HepG2 (cell line): ENCODE data around the gene RUNX3. TPM values are rescaled to one million over a fixed set of nuclear protein-coding genes. Genes with fewer than 3 reads are reported as not detected.

Experiments
- ARID4A ChIP-seq: sonication (generic); formaldehyde crosslinking; IDR thresholded peaks from 2 replicates; pipeline ENCODE4 v1.5.0; 2020; ENCODE audit warnings: mild to moderate bottlenecking, missing genetic modification reagents, borderline replicate concordance
- ETV5 ChIP-seq: IDR thresholded peaks from 2 replicates; pipeline ENCODE4 v1.6.1; 2018; ENCODE audit warnings: missing biosample characterization, missing genetic modification reagents, inconsistent platforms, borderline replicate concordance
- FOSL2 ChIP-seq: sonication (generic); formaldehyde crosslinking; IDR thresholded peaks from 2 replicates; pipeline ENCODE4 v1.4.0; 2020; ENCODE audit warnings: missing genetic modification reagents
- GRHL1 ChIP-seq: sonication (generic); formaldehyde crosslinking; conservative IDR thresholded peaks from 2 replicates; pipeline ENCODE4 v1.8.0; 2022; ENCODE audit warnings: missing genetic modification reagents
- HDAC1 ChIP-seq: sonication (generic); formaldehyde crosslinking; IDR thresholded peaks from 2 replicates; pipeline ENCODE4 v1.5.1; 2020; ENCODE audit warnings: mild to moderate bottlenecking, missing genetic modification reagents
- HDAC2 ChIP-seq: sonication (generic); formaldehyde crosslinking; IDR thresholded peaks from 2 replicates; pipeline ENCODE4 v1.4.0; 2020; ENCODE audit warnings: missing genetic modification reagents
- ISL2 ChIP-seq: sonication (generic); formaldehyde crosslinking; IDR thresholded peaks from 2 replicates; pipeline ENCODE4 v1.5.0; 2020; ENCODE audit warnings: missing genetic modification reagents
- KLF15 ChIP-seq: sonication (generic); formaldehyde crosslinking; IDR thresholded peaks from 2 replicates; pipeline ENCODE4 v1.8.1; 2023; ENCODE audit warnings: borderline replicate concordance, mild to moderate bottlenecking, inconsistent platforms, missing genetic modification reagents, mixed read lengths
- NRL ChIP-seq: sonication (generic); formaldehyde crosslinking; IDR thresholded peaks from 2 replicates; pipeline ENCODE4 v1.5.0; 2020; ENCODE audit warnings: missing genetic modification reagents, mild to moderate bottlenecking, moderate library complexity, borderline replicate concordance
- PAF1 ChIP-seq: IDR thresholded peaks from 2 replicates; pipeline ENCODE4 v1.6.1; 2016; ENCODE audit warnings: missing genetic modification reagents, missing compliant biosample characterization
- POGK ChIP-seq: sonication (generic); formaldehyde crosslinking; conservative IDR thresholded peaks from 2 replicates; pipeline ENCODE4 v1.8.0; 2022; ENCODE audit warnings: mild to moderate bottlenecking, moderate library complexity, missing genetic modification reagents
- THRA ChIP-seq: sonication (generic); formaldehyde crosslinking; IDR thresholded peaks from 2 replicates; pipeline ENCODE4 v1.4.0; 2020; ENCODE audit warnings: missing genetic modification reagents, borderline replicate concordance
- polyA plus RNA-seq, 8 experiments: library from polyadenylated mRNA; depleted of rRNA in 3 of 8; stranded (reverse) in 7 of 8; unstranded in 1 of 8; fragments of >200 nt; fragmentation: Illumina TruSeq in 4 of 8; extraction: Trizol in 4 of 8; gene quantifications; 2 replicates each; pipeline versions ENCODE4 v1.2.1 to v1.2.3, GENCODE V29; 2011 to 2016; ENCODE audit warnings: low read depth in 4 of 8, missing spikeins in 1 of 8, mixed read lengths in 1 of 8; ENCODE audit not compliant: insufficient read depth in 1 of 8
- total RNA-seq, 5 experiments: library from RNA; depleted of rRNA; stranded (reverse); fragments of >200 nt; fragmentation: Illumina TruSeq; extraction: Trizol; gene quantifications; 2 replicates each; pipeline ENCODE4 v1.2.3, GENCODE V29; 2016; ENCODE audit warnings: low read depth in 1 of 5

The RUNX3 gene
- total and polyA plus RNA-seq, 2 of the 13 experiments (the other 11 are each of a cell fraction or from before 2014, with no cell fraction given) = 0.04 to 0.22 TPM

DNA sequence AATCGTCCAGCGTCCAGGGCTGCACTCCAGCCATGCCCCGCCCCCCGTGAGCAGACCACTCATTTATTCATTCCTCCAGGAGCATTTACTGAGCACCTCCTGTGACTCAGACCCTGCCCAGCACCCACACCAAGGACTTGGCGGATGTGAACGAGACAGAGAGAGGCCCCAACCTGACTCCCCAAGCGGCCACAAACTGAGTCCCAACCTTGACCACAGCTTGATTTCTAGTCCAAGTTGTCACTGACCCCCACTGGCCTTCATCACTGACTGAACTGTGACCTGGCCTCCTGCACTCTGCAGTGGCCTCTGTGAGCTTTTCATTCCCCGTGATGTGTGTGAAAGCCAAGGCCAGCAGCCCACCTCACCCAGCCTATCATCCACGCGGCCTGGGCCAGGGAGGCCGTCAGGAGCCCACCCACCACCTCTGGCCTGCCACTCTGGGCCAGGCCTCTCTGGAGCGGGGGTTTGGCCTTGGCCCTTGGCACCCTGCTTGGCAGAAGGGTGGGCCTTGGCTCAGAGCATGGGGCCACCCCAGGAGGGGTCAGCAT lies 19.3 kb upstream of the RUNX3 start (continued):
- TF ChIP-seq GRHL1 (CRISPR knock-in tag) (no peak), HDAC1 (CRISPR knock-in tag) (peak; percentile 34; the same call in 1 of the 2 replicates), THRA (CRISPR knock-in tag) (peak; percentile 14; the same call in 1 of the 2 replicates), ARID4A (CRISPR knock-in tag) (peak; percentile 30; the same call in 1 of the 2 replicates), PAF1 (CRISPR knock-in tag) (no peak), NRL (CRISPR knock-in tag) (peak; percentile 63; the same call in 1 of the 2 replicates), FOSL2 (CRISPR knock-in tag) (peak; percentile 52; the same call in 1 of the 2 replicates), KLF15 (no peak), POGK (no peak), HDAC2 (peak; percentile 22; the same call in 1 of the 2 replicates), ETV5 (peak; percentile 35; the same call in 1 of the 2 replicates), ISL2 (CRISPR knock-in tag) (no peak)
- TF ChIP-seq, all 625 proteins: peak for 39
